Cardiac fibroblast (primary cell): Measurements from ENCODE around the gene CFAP100.

Source experiments
- DNase-seq, 2 donors: peaks; one replicate each; pipeline versions ENCODE4 v3.0.0 to v3.0.0-alpha.2; 2010; ENCODE audit warnings: low read depth in 2 of 2
- H3K4me3 ChIP-seq, 2 donors: replicated peaks in 1 of 2; 1 replicate in 1 of 2; 2 replicates in 1 of 2; pipeline ENCODE4 v1.5.1; 2011; ENCODE audit warnings: low read depth in 2 of 2, low read length in 2 of 2, mild to moderate bottlenecking in 2 of 2, moderate library complexity in 1 of 2
- TF ChIP-seq, protein P1 (sequence below): IDR thresholded peaks from one replicate; pipeline ENCODE4 v1.5.1; 2011; ENCODE audit warnings: low read depth, mild to moderate bottlenecking, low read length, inconsistent platforms

CFAP100 gene

DNA sequence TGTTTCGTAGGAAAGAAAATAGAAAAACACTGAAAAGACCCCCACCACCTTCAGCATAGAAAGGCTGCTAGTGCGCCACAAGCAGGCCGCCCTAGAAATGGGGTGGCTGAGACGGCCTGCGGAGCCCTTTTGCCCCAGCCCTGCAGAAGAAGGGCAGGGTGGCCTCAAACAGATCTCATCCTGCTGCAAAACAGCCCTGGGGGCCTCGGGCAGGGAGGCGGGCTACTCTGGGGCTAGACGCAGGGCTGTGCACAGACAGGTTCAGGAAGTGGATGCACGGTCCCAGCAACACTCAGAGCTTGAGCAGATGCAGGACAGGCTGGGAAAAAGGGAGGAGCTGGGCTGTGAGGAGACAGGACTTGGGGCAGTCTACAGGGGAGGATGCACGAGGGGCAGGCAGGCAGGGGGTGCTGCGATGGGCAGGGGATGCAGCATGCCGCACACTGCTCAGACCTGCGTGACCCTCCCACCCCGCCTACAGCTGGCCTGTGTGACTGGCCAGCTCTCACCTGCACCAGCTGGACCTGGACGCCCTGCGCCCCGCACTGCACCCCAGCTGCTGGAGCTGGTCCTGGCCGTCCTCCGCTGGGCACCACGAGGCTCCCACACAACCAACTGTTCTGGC, 46.7 kb downstream of the CFAP100 start:
- no peak overlapping the region for H3K4me3 ChIP-seq
- DNase-seq, result no peak
- TF ChIP-seq, protein P1, sequence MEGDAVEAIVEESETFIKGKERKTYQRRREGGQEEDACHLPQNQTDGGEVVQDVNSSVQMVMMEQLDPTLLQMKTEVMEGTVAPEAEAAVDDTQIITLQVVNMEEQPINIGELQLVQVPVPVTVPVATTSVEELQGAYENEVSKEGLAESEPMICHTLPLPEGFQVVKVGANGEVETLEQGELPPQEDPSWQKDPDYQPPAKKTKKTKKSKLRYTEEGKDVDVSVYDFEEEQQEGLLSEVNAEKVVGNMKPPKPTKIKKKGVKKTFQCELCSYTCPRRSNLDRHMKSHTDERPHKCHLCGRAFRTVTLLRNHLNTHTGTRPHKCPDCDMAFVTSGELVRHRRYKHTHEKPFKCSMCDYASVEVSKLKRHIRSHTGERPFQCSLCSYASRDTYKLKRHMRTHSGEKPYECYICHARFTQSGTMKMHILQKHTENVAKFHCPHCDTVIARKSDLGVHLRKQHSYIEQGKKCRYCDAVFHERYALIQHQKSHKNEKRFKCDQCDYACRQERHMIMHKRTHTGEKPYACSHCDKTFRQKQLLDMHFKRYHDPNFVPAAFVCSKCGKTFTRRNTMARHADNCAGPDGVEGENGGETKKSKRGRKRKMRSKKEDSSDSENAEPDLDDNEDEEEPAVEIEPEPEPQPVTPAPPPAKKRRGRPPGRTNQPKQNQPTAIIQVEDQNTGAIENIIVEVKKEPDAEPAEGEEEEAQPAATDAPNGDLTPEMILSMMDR, result no peak

DNA sequence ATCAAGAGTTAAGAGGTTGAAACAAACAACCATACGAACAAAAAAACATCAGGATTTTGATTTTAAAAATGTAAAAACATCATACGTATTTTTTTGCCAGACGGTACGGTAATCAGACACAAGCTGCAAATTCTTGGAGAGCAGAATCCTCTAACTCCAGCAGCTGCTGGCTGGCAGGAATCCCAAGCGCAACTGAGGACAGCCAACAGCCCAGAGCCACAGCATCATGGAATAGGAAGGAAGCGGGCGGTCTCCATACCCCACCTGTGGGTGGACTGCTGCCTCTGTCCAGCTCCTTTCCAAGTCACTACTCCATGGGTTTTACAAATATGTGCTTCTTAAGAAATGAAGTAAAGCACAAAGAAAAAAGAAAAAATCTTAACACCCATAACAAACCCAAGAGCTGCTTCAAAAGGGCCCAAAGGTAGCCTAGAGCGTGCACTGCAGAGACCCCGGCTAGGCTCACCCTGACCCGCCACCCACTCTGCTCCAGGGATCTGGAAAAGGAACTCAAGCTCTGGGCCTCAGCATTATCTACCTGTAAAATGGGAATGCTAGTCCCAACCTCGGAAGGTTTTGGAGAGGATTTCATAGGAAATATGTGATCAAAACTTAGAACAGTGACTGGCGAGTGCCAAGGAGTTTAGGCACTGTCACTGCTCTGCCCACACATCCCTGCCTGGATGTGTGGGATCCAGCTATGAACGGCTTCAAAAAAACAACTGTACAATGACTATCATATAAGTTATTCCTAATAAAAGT, 47.6 kb downstream of the CFAP100 start:
- peak in 1 of 2 donors; percentile 22 for DNase-seq
- H3K4me3 ChIP-seq, result no peak overlapping the region
- TF ChIP-seq, protein P1, result no peak

DNA sequence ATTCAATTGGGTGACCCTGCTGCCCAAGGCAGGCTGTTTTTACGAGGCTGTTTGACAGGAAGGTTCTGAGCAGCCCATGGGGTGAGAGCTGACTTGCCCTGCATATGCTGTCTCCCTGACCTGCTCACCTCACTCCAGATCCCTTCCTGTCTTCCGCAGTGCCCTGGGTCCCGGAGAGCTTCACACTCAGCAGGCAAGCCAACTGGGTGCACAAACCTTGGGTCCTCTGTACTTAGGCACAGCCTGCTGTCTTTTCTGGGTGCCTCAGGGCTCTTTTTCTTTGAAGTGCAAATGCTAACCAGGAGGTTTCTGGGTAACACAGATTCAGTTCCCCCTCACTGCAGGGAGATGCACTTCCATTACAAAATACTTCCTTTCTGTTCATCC, 48.1 kb downstream of the CFAP100 start:
- no peak for DNase-seq
- TF ChIP-seq, protein P1, result no peak
- no peak overlapping the region for H3K4me3 ChIP-seq

DNA sequence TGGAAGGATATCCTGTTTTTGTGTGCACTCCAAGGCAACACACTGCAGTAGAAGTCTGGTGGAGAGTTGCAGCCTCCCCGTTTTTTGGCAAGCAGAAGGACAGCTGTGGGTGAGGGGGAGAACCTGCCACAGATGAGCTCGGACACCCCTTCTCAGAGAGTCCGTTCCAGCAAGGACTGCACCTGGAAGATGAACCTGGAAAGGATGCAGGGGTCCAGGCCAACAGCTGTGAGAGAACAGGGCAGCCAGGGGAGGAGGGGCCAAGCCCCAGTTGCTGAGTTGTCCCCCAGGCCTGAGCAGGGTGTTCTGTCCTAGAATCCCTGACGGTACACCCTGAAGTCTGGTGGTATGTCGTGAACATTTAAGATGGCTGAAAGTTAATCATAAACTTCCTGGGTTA, 50.8 kb downstream of the CFAP100 start:
- TF ChIP-seq, protein P1, result no peak
- no peak for DNase-seq

DNA sequence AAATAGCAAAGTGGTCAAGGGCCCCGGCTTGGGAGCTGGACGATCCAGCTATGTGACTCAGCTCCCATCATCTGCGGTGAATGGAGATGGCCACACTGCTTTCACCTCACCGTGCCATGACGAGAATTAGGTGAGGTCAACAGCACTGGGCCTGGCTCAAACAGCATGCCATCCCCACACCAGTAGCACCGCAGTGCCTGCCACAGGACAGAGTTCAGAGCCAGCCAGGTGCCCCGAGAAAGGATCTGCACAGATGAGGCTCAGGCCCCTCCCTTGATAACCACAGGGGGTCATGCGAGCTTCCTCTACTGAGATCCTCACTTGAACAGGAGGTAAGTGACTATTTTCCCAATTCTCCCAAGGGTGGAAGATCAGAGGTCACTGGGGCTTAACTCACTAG, 51.6 kb downstream of the CFAP100 start:
- H3K4me3 ChIP-seq, result no peak overlapping the region
- TF ChIP-seq, protein P1, result no peak
- DNase-seq, result no peak

More for the DNA sequence above, 50.8 kb downstream of the CFAP100 start:
- H3K4me3 ChIP-seq, result no peak overlapping the region

DNA sequence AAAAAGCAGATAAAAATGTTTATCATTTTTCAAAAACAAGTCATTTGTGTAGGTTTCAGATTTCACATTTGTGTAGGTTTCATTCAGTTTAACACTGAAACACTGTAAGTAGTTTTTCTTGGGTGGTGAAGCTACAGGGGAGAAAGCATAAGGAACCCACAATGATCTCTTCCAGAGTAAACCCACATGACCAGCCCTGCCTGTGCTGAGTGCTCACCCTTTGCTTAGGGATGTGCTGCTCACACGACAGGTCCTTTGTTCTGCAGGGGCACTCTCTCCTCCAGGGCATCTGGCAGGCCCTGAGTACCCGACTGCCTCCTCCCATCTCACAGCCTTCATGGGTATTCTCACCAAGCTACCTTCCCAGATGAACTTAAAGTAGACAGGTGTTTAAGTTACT, 52.1 kb downstream of the CFAP100 start:
- DNase-seq, result no peak
- H3K4me3 ChIP-seq, result no peak overlapping the region
- TF ChIP-seq, protein P1, result no peak
